ENCODE measurements around the gene WDFY3.
"Not testable (repeated sequence)": the region's sequence is repeated elsewhere in the genome, so short reads cannot be mapped to it uniquely, and the experiment has no call there.

WDFY3 gene

GRCh38 chr4:84708406-84709135 lies 257.9 kb downstream of the WDFY3 start:
- DNase-seq (ENCODE audit: low read depth) = no peak

DNA sequence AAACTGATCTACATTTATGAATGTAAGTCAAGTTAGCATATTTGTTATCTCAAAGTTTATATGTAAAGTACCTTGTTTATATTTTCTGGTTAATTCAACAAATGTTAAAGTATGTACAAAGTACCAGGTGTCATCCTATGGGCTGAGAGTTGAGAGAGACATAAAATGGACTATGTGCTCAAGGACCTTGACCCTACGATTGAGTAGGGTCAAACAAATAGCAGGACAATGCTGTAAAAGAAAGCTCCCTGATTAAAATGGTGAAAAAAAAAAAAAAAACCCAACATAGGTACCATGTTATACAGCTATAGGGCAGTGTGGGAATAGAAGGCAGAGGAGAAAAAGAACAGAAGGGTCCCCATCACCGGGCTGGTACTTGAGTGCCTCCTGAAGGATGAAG lies 260.2 kb downstream of the WDFY3 start:
- DNase-seq (ENCODE audit: low read depth) = no peak

DNA sequence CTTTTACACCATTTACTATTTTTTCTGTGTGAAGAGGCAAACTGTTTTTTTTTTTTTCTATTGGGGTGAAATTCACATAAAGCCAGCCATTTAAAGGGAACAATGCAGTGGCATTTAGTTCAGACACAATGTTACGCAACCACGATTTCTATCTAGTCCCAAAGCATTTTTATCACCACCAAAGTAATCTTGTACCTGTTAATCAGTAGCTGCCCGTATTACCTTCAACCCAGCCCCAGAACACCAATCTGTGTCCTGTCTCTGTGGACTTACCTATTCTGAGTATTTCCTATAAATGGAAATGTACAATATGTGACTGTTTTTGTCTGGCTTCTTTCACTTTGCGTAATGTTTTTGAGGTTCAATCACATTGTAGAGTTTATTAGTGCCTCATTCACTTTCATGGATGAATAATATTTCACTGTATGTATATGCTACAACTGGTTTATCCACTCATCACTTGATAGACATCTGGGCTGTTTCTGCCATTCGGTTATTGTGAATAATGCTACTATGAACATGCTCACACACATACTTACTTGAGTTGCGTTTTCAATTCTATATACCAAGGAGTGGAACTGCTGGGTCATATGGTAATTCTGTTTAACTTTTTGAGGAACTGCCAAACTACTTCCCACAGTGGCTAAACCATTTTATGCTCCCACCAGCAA lies 267.4 kb downstream of the WDFY3 start:
- no peak for DNase-seq (ENCODE audit: low read depth)

DNA sequence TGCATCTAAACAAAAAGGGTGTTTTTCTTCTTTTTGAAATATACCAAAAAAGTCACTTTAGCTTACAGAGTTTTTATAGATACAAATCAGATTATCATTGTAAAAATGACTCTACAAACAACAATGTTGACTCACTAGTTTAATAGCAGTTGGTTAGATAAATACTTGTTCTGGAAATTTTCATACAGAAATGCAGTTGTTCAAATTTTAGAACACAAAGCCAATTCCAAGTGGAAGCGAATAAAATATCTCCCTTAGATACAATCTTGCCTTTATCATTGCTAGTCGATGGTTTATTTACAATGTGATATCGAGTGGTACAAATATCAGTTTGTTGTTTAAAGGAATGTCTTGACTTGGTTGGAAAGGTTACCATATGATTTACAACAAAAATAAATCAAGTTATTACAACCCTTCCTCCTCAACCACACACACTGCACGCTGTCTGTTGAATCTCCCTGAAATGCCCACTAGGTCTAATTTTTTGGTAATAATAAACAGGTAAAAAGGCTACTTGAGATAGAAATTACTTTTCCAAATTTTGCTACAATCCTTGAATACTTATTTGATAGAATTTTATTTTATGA lies 268.8 kb downstream of the WDFY3 start:
- DNase-seq (ENCODE audit: low read depth) = no peak

GRCh38 chr4:84697159-84697558 lies 269.3 kb downstream of the WDFY3 start:
- no peak for DNase-seq (ENCODE audit: low read depth)

DNA sequence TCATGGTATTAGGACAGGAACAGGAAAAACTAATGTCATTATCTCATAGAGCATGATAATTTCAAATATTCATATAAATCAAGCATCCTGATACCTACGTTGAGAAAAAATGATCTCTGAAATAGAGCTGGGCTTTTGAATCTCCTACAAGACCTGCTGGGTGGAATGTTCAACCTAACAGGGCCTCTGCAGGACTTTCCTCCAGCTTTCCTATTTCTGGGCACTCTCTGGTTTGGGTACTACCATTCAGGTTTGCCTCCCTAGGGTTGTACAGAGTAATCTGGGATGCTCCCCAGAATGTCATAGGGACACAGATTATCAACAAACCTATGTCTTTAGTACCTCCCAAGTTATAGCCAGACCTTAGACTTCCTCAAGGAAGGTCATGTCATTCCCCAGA lies 274.7 kb downstream of the WDFY3 start:
- DNase-seq (ENCODE audit: low read depth) = no peak

- no peak for DNase-seq (ENCODE audit: low read depth)
These were observed 275.3 kb downstream of the WDFY3 start for GRCh38 chr4:84691170-84691691.

DNA sequence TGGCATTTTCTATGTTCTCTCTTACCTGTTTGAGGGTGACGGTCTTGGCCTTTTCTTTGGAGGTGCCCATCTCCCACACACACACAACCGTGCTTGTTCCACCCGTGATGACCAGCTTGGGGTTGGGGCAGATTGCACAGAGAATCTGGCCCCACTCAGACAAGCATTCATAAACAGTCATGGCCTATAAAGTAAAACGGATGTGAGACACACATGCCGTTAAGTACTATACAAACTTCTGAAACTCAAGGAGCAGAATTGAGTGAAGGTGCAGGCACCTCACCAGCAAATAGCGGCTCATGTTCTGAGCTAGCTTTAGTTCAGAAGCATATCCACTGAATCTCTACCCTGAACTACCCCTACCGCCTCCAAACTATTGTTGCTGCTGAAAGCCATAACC lies 276.0 kb downstream of the WDFY3 start:
- no peak for DNase-seq (ENCODE audit: low read depth)

DNA sequence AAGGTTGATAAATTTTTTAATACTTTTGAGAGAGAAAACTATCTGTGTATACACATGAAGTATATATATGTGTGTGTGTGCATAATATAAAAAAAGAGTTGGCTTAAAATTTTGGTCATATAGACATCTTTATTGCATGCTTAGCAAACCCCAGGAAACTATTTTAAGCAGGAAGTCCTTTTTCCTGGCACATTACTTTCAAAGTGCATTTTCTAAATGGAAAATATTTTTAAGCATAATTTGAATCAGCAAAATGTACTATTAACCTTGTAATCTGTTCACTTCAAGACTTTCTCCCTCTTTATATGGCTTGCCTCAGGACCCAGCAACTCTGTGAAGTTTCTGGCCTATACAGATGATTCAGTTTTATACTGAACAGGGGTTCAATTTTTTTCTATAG lies 277.3 kb downstream of the WDFY3 start:
- DNase-seq (ENCODE audit: low read depth) = no peak

DNA sequence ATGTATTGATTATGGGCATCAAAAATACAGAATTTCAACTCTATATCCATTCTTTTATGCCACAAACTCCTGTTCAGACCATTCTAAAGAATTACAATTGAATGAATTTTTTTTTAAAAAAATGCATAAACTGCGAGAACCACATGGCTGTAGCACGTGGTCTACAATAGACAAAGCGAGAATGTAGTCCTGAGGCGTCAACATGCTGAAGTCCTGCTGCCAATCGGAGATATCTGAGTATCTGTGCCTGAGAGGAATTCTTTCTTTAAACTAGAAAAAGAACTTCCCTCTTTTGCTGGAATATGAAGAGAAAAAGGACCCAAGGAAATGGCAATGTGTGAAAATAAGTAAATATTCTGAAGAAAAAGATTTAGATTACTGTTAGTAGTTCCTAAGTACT lies 277.9 kb downstream of the WDFY3 start:
- no peak for DNase-seq (ENCODE audit: low read depth)

DNA sequence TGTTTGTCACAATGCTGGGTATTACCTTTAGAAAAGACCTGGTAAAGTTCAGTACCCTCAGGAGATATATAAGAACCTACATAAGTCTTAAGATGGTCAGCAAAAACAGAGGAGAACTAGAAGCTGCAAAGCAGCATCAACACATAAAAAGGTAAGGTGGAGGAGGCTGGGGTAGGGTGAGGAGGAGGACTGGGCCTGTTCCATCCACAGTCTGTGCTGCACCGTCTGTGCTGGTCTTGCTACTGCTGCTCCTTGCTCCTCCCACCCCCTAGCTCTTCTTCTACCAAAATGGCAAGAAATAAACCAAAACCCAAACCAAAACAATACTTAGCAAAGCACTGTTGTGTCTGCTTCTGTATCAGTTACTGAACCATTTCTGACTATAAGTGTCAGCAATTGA lies 281.4 kb downstream of the WDFY3 start:
- DNase-seq (ENCODE audit: low read depth) = no peak

DNA sequence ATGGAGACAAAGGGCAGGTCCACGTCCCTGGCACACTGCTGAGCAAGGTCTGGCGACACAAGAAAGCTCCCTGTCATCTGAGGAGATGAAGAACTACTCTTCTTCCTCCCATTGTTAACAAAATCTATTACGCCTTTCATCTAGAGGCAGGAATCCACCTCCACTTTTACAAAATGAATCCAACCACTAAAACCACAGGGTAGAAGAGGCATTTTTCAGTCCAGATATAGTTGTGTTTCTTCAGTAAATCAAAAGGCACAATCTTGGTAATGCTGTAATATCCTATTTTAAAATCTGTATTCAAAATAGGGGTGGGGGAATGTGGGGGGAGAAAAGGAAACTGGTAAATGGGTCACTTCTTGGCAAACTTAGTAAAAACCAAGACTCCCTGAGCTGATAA lies 282.1 kb downstream of the WDFY3 start:
- DNase-seq (ENCODE audit: low read depth) = no peak

GRCh38 chr4:84683064-84683850 lies 283.2 kb downstream of the WDFY3 start:
- DNase-seq (ENCODE audit: low read depth) = no peak

- DNase-seq (ENCODE audit: low read depth) = not testable (repeated sequence)
These were observed 283.8 kb downstream of the WDFY3 start for GRCh38 chr4:84682661-84683060.

- no peak for DNase-seq (ENCODE audit: low read depth)
These were observed 284.8 kb downstream of the WDFY3 start for GRCh38 chr4:84681486-84682274.

GRCh38 chr4:84680956-84681355 lies 285.5 kb downstream of the WDFY3 start:
- no peak for DNase-seq (ENCODE audit: low read depth)

DNA sequence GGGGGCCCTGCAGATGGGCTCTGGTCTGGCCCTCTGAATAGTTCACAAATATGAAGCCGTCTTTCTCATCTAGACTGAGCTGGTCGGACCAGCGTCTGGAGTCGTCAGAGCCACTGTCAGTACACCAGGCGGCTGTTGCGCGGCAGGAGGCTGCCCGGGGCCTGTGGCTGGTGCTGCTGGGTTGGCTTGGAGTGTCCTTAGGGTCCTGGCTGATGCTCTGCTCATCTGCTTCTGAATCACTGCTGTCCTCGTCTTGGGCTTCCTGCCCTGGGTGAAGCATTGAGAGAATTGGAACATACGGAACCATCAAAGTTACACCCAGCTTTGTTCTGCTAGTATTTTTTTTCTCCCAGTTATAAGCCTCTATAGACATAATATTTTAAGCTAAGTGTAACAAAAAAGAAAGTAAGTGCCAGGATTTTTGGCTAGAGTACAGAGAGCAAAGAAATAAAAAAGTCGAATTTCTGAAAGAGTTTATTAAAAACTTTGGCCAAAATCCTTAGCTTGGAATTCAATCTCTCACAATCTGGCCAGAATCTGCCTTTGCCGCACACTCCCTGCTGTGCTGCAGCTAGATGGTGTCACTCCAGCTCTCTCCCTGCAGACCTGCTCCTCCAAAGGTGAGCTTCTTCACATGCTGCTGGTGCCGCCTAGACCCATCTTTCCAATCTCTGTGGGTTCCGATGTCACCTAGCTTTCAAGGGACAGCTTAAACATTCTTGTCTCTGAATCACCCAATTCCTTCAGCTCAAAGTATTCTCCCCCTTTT lies 287.3 kb downstream of the WDFY3 start:
- no peak for DNase-seq (ENCODE audit: low read depth)

GRCh38 chr4:84677995-84678394 lies 288.5 kb downstream of the WDFY3 start:
- no peak for DNase-seq (ENCODE audit: low read depth)

- no peak for DNase-seq (ENCODE audit: low read depth)
These were observed 289.4 kb downstream of the WDFY3 start for GRCh38 chr4:84677093-84677492.

- DNase-seq (ENCODE audit: low read depth) = no peak
These were observed 292.8 kb downstream of the WDFY3 start for GRCh38 chr4:84673475-84674240.
